NCI-H1436 (cell line): ENCODE results near the gene VEZT.
"Not testable (repeated sequence)": the region's sequence is repeated elsewhere in the genome, so short reads cannot be mapped to it uniquely, and the experiment has no call there.

Experiments used
- DNase-seq: peaks from one replicate; lab custom pipeline; 2025; lab: John Stamatoyannopoulos, UW

VEZT gene

DNA sequence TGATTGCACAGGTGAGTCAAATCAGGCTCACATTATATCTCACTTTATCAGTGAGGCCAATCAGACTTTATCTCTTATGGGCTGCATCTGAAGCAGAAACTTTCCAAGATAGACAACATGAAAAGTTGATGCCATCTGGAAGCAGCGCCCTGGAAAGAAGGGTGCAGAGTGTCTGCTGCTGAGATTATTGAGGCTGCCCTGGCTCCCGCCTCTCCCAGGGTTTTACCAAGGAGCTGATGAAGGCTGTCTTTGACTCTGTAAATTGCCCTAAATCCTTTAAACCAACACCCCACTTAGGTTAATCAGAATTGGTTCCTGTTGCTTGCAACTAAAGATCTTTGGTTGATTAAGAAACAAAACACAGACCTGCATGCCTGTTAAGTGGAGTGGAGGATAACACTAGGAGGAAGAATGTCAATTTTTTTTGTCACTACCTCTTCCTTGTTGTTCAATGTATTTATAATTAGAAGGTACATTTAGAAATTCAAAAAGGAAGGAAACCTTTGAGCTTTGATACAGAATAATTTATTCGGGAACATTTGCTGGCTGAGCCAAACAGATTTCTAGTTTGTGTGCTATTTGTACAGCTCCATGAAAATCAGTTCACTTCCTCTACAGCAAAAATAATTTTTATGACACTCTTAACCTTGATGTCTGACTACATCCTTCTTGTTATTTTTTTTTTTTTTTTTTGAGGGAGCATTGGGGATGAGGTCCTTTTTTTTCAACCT lies 104.1 kb downstream of the VEZT start:
- no peak for DNase-seq

DNA sequence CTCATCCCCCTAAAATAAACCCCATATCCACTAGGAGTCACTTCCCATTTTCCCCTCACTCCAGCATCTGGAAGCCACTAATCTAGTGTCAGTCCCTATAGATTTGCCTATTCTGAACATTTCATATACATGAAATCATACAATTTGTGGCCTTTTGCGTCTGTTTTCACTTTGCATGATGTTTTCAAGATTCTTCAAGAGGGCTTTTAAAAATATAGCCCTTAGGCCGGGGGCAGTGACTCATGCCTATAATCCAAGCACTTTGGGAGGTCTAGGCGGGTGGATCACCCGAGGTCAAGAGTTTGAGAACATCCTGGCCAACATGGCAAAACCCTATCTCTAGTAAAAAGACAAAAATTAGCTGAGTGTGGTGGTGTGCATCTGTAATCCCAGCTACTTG lies 104.7 kb downstream of the VEZT start:
- DNase-seq: no peak

DNA sequence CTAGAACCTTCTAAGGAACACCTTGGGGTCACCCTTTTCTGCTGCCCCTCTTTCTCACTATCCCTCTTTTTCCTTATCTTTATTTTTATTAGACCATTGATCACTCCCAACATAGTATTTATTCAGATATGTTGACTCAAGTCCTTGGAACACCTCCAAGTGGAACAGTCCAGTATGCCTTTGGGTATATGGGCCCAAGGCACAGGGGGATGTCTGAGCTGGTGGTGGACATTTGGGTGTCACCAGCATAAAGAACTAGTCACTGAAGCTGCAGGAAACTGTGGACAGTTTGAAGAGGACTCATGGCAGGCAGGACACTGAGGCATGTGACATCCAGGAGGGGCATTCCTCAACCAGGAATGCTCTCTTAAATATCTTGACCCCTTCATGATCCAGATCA lies 105.6 kb downstream of the VEZT start:
- no peak for DNase-seq

DNA sequence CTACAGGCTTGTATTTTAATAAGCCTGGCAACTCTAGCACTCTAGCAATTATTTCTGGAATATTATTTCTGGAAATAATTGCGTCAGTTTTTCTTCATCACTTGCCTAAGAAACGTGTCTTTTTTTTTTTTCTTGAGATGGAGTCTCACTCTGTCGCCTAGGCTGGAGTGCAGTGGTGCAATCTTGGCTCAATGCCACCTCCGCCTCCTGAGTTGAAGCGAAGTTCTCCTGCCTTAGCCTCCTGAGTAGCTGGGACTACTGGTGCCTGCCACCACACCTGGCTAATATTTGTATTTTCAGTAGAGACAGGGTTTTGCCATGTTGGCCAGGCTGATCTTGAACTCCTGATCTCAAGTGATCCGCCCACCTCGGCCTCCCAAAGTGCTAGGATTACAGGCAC lies 106.6 kb downstream of the VEZT start:
- not testable (repeated sequence) for DNase-seq

DNA sequence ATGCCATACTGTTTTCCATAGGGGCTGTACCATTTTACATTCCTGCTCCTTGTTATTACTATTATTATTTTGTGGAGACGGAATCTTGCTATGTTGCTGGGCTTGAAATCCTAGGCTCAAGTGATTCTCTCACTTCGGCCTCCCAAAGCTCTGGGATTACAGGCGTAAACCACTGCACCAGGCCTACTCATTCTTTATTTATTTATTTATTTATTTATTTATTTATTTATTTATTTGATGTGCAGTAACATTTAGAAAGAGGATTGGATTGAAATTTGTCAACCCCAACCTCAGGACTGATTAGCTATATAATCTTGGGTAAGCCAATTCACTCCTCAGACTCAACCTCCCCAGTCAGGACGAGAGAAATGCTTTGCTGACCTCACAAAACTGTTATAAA lies 107.9 kb downstream of the VEZT start:
- no peak for DNase-seq

DNA sequence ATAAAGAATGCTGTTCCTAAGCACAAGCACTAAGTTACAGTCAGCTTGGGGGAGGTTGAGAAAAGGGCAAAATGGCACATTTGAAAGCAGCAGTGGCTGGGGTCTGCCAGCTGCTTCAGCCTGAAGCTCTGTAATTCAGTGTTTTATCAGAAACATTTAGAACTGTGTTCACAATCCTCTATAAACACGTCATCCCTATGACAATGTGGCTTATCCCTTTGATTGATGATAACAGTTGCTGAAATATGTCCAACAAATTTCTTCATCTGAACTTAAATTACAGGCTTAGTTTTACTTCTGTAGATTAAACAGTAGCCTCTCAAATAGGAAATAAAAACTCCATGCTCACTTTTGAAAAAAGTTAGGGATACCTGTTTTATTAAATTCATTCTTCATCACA lies 108.8 kb downstream of the VEZT start:
- no peak for DNase-seq

DNA sequence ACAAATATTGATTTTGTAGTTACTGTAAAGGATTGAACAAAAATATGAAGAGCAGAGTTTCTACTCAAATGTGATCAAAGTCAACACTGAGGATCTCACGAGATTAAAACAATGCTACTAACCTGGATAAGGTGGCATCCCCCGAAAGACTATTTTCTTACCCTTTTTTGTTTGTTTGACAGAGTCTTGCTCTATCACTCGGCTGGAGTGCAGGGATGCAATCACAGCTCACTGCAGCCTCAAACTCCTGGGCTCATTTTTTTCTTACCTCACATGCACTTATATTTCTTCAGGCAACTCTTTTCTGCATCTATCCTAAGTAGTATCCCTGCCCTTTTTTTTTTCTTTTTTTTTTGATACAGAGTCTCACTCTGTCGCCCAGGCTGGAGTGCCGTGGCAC lies 109.2 kb downstream of the VEZT start:
- no peak for DNase-seq

DNA sequence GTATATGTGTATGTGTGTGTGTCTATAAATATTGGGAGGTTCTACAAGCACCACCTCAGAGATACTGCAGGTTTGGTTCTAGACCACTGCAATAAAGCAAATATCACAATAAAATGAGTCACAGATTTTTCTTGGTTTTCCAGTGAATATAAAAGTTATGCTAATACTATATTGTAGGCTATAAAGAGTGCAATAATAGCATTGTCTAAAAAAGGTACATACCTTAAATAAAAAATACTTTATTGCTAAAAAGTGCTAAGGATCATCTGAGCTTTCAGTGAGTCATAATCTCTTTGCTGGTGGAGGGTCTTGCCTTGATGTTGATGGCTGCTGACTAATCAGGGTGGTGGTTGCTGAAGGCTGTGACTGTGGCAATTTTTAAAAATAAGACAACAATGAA lies 111.1 kb downstream of the VEZT start:
- DNase-seq: no peak

DNA sequence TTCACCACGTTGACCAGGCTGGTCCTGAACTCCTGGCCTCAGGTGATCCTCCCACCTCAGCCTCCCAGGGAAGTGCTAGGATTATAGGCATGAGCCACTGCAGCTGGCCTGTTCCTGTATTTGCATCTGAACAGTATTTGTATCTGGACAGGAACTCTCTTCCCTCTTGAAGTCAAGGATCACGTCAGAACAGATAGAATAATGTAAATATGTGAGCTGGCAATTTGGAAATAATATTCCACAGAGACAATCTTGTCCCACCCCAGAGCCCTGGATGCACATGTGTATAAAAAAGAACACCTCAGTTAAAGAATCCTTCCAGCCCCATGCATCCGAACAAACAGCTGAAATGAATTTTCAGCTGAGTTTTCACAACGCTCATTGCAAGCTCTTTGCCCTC lies 118.3 kb downstream of the VEZT start:
- DNase-seq: no peak

DNA sequence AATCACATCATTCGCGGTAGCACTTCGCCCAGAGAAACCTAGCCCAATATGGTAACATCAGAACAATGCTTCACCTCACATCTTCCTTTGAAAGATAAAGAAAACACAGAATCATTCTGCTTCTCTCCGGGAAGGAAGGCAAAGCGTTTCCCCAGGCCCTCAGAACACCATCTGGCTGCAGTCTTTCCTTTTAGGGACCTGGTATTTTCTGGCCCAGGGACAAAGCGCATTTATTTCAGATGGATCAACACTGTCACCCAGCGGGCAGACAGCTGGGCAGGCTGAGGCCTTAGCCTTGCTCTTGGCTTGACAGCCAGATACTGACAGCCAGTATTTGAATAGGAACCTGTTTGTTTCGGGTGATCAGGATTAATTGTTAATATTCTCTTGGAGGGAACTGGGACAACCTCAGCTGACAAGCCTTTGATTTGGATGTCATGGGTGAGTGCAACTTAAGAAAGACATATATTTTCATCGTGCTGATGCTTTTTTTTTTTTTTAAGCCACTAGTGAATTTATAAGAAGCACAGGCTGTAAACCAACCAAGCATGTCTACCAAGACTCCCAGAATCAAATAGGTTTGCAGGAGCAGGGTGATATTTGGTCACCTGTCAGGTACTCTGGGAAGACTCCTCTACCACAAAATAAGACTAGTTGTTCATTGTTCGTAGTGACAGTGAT lies 118.9 kb downstream of the VEZT start:
- peak; percentile 33 for DNase-seq

DNA sequence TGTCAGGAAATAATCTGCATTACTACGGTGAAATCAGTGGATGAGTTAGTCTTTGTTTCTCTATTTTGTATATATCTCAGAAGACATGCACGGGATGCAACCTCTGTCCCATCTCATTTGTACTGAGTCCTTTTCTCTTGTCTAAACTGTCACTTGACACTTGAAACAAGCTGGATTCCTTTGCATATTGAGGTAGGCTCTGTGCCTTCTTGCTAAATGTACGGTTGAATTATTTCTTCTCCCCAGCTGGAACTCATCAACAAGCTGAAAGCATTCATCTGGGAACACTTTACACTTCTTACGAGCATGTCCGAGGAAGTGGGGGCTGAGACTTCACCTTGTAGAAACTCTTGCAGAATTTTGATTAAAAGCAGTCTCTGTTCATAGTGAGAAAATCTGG lies 119.5 kb downstream of the VEZT start:
- DNase-seq: no peak

DNA sequence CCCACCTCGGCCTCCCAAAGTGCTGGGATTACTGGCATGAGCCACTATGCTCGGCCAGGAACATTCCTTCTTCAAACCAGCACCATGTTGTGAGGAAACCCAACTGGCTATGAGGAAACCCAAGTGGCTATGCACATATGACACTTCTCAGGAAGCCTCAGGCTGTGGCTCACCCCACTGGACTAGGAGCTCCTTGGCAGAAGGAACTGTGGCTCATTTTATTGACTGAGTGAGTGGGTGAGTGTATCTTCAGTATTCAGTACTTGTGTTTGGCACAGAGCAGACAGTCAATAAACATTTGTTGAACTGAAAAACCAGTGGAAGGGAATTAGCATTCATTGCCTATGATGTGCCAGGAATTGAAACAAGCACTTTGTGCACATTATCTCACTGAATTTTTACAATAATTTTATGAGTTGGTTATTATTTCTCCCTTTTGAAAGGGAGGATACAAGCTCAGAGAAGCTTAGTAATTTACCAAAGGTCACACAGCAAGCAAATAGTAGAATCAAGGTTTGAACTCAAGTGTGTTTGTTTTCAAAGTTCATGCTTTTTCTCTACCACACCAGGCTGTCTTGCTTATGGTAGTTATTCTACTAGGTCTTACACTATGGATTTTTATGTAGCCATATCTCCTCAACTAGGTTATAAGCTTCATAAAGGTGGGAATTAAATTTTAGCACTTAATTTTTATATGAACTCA lies 121.6 kb downstream of the VEZT start:
- DNase-seq: no peak

DNA sequence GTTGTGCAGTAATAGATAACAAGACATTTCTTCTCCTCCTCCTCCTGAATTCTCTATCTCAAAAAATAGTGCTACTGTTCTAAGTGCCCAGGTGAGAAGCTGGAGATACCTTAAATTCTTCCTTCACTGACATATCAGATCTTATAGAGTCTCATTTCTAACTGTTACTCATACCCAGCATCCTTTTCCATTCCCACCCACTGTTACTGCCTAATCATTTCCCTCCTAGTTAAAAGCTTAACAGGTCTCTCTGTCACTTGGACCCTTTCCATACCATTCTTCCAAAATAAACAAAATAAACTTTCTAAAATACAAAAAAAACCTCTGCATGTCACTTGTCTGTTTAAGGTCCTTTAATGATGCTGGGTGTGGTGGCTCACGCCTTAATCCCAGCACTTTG lies 124.4 kb downstream of the VEZT start:
- DNase-seq: no peak

DNA sequence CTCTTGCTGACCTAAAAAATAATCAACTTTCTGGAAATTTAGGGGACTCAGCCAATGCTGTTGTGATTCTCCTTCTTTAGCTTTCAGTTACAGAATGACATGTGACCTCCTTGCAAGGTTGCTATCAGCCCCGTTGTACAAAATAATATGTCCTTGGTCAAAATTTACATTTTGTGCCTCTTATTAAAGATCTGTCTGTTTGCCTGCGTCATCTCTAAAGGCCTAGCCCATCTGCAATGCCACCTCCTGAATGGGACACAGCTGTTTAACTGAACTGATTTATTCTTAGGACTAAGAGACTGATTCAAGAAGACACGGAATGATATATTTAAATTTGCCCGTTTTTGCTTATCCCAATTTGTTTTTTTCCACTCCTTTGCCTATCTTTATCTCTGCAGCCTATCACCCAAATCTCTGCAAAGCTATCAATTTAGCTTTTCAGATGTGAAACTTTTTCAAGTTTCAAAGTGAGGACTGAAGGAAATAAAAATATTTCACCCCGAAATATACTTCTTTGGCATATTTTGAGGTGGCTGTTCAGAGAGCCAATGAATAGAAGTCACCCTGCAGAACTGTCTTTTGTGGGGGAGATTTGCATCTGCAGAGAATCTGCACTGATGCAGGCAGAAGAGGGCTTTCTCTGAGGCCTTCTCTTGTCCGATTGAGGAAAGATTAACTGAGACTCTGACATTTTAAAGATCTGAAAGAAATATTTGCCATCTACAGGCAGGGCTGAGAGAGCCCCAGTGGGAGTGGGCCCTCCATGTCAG lies 126.0 kb downstream of the VEZT start:
- no peak for DNase-seq

DNA sequence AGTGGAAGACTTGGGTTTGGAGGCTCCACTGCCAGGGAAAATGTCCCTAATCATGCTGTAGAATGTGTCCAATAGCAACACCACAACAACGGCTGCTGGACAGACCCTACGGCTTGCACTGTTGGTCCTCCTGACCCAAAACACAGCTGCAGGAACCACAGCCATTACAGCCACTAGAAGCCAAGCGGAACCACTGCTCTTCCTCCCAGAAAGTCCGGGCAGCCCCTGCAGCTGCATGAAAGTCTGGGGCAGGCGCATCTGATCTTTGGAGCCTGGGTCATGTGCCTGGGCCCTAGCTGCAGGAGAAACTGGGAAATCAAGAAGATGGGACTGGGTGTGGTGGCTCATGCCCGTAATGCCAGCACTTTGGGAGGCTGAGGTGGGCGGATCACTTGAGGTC lies 131.7 kb downstream of the VEZT start:
- DNase-seq: no peak

DNA sequence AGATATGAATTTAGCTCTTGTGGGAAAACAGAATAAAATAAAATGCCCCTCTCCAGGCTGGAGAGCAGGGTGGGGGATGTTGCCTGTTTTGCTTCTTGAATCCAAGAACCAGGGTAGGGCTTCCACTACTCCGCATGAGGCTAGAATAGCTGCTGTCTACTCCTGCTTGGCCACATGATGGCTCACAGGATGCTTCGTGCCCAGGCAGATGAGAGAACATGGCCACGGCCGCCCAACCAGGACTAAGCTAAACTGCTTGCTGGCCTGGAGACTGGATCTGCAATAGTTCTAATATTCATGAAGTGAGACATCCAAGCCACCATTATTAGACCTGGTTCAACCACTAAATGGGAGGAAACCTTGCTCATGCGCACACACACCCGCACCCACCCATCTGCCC lies 134.1 kb downstream of the VEZT start:
- DNase-seq: no peak
